SKM-1 treated with dmso at 0.1 percent for 144 hours (cell line): ENCODE results near the gene OR56A5.

Experiments used
- DNase-seq: peaks from one replicate; lab custom pipeline; 2025; ENCODE audit not compliant: unreplicated experiment; lab: John Stamatoyannopoulos, UW

Gene OR56A5

DNA sequence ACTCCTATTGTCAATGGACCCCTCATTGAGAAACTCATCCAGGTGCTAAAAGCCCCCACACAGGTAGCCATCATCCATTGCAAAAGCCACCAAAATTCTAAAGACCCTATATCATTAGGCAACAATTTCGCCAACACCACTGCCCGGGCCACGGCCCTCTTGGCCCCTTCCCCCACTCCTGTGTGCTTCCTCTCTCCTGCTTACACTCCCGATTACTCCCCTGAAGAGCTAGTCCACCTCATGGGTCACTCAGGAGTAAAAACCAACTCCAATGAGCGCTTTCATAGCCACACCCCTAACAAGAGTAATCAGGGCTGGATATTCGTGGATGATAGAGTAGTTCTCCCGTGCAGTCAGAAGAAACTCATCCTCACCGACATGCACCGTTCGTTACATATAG, 35.2 kb downstream of the OR56A5 start:
- DNase-seq: no peak

DNA sequence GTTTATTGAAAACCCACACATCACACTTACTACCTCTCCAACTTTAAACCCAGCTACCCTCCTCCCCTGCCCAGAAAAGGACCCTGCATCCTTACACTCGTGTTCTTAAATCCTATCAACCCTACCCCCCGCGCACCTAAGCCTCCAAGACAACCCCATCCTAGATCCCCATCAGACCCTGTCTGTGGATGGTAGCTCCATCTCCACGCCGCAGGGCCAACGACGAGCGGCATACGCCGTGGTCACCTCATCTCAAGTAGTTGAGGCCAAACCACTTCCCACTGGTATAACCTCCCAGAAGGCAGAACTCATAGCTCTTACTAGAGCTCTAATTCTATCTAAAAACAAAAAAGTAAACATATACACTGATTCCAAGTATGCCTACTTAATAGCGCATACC, 35.6 kb downstream of the OR56A5 start:
- no peak for DNase-seq

DNA sequence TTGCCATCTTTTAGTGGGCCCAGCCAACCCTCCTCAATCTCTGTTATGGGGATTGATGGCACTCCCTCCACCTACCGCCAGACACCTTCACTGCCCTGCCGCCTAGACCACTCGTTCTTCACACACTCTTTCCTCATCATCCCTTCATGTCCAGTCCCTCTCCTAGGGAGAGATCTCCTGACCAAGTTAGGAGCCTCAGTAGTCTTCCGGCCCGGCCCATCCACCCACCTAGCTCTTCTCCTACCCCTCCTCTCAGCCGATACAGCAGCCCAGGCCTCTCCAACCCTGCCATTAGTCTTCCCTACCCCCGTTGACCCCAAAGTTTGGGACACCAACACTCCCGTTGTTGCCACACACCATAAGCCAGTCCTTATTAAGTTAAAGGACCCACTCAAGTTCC, 37.2 kb downstream of the OR56A5 start:
- no peak for DNase-seq

DNA sequence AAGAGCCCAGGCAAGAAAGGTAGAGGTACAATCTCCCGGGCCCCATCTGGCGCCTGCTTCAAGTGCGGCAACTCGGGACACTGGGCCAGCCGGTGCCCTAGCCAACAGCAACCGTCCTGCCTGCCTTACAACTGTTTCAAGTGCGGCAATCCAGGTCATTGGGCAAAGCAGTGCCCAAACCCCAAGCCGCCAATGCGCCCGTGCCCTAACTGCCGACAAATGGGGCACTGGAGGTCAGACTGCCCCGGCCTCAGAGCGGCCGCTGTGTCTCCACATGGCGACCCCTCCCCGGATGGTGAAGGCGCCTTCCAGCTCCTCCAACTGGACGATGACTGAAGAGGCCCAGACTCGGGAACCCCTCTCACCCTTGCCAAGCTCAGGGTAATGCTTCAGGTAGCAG, 37.7 kb downstream of the OR56A5 start:
- DNase-seq: no peak

DNA sequence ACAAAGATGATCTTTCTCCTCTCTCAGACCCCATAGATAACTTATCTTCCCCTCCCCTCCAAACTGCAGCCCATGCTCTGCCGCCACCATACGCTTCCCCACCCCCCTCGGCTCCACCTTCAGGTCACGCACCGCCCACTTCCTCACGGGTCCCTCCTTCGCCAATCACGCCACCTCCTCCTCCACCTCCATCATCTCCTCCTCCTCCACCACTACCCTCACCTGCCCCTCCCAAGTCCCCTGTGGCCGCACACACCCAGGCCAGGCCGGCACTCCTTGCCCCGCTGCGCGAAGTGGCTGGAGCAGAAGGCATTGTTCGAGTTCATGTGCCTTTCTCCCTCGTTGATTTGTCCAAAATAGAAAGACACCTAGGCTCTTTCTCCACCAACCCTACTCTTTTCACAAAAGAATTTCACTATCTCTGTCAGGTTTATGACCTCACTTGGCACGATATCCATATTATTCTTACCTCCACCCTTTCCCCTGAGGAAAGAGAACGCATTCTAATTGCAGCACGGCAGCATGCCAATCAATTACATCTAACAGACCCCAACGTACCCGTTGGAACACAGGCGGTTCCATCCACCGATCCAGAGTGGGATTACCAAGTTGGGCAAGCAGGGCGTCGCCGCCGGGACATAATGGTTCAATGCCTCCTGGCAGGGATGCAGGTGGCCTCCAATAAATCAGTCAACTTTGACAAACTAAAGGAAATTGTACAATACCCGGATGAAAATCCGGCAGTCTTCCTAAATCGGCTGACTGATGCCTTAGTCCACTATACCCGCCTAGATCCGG, 38.5 kb downstream of the OR56A5 start:
- DNase-seq: no peak

DNA sequence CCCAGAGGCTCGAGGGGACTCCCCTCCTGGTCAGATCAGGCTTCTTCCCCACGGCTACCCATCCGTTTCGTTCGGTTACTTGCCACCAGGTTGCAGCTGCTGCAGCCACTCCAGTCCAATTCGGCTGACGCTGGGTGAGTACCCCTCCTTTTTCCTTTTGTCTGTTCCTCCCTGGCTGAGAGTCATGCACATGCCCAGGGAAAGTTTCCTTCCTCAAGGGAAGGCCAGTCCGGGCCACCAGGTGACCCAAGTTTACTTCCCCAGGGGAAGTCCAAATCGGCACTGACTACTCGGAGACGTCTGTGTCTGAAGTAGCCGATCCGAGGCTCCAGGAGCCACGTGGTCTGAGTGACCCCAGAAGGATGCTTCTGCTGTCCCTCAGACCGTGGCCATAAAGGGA, 39.5 kb downstream of the OR56A5 start:
- no peak for DNase-seq

DNA sequence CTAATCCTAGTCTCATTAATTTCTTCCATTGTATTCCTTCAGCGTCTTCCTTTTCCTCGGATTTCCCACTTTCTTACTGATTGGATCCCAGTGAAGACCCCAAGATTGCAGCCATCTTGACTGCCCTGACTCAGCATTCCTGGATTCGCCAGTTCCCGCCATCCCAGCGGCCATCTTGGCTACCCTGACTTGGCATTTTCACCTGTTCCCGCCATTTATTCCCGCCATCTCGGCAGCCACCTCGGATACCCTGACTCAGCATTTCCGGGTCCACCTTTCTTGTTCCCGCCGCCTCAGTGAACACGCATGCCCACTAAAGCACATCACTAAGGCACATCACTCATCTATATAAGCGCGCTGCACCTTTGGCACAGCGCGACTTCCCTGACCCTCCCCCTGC, 40.0 kb downstream of the OR56A5 start:
- DNase-seq: no peak

GRCh38 chr11:5923794-5924193, 44.5 kb downstream of the OR56A5 start:
- DNase-seq: no peak

DNA sequence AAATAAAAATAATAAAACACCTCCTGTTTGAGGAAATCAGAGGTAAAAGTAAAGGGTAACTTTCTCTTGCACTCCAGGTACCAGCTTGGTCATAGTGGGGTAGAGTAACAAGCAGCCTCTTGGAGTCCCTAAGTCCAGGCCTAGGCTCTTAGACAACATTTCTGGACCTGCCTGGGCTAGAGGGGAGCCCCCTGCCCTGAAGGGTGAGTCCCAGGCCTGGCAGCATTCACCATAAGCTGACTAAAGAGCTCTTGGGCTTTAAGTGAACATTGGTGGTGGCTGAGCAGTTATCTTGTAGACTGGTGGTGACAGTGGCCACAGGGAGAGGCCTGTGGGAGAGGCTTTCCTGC, 44.9 kb downstream of the OR56A5 start:
- DNase-seq: no peak

DNA sequence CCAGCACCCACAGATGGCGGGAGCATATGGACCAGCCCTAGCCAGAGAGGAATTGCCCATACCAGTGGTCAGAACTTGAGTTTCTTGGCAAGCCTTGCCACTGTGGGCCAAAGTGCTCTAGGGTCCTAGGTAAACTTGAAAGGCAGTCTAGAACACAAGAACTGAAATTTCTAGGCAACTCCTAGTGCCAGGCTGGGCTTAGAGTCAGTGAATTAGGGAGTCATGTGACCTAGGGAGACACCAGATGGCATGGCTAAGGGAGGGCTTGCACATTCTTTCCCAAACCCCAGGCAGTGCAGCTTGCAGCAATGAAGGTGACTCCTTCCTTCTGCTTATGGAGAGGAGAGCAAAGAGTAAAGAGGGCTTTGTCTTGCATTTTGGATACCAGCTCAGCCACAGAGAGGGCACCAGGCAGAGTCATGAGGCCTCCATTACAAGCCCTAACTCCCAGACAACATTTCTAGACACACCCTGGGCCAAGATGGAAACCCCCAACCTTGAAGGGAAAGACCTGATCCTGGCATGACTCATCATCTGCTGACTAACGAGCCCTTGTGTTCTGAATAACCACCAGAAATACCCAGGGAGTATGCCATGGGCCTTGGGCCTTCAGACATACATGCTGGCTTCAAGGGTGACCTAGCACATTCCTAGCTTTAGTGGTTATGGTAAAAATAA, 45.4 kb downstream of the OR56A5 start:
- no peak for DNase-seq
